Measurements from ENCODE around the gene ZCCHC24. TPM values are rescaled to one million over a fixed set of nuclear protein-coding genes. Genes with fewer than 3 reads are reported as not detected.

ZCCHC24 gene
- total and polyA plus RNA-seq, 2 donors (not counting 3 experiments of a cell fraction or from before 2014, with no cell fraction given), result 5.2 to 8.4 TPM

DNA sequence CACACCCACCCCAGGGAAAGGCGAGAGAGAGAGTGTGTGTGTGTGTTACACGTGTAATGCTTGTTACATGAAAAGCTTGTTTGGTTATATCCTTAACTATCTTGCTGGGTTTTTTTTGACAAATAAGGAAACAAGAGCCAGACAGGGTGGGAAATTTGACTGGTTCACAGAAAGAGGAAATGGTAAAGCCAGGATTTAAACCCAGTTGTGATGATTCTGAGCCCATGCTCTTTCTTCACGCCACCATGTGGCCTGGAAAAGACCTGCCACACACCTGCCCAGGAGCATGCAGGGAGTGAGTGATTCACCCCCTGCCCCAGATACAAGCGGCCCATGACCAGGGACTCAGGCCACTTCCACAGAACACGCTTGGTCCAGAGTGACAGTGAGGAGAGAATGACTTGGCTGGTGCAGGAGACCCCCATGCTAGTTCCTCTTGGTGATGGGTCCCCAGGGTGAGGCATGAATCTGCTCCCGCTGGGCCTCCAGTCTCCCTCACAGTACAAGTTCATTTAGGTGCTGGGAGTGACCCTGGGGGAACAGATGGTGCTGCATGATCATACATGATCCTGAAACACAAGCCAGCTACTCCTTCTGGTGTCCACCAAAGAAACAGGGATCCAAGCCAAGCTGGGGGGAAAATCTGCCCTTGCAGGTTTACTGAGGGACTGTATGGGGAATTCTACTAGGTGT is 45.9 kb upstream of the ZCCHC24 start:
- Histone ChIP-seq H2AFZ (ENCODE audit: low read depth, low read length) (no peak overlapping the region), H3K79me2 (ENCODE audit: control insufficient read depth, insufficient read depth, low read length) (no peaks in the 10 kb centered on the region), H3K9me3 (replicated peaks; ENCODE audit: control insufficient read depth, insufficient read depth, low read length) (no peaks in the 10 kb centered on the region), H3K27ac (ENCODE audit: insufficient read depth, low read depth, low read length) (no peak overlapping the region), H4K20me1 (replicated peaks; ENCODE audit: control insufficient read depth, extremely low read depth, insufficient read depth, low read length) (no peaks in the 10 kb centered on the region), H3K4me1 (ENCODE audit: control insufficient read depth, extremely low read depth, insufficient read depth, low read length) (no peaks in the 10 kb centered on the region), H3K36me3 (ENCODE audit: control insufficient read depth in 2 of 2, extremely low read depth in 1 of 2, insufficient read depth in 2 of 2, low read length in 2 of 2) (no peaks in the 10 kb centered on the region), H3K4me2 (ENCODE audit: insufficient read depth, low read length) (no peak overlapping the region), H3K27me3 (ENCODE audit: control insufficient read depth in 2 of 2, insufficient read depth in 2 of 2, low read length in 2 of 2) (peaks cover 0 to 6% of the 10 kb centered on the region in 2 experiments), H3K4me3 (replicated peaks in 1 of 3; ENCODE audit: insufficient read depth in 1 of 3, low read depth in 1 of 3, low read length in 3 of 3) (no peak overlapping the region), H3K9me1 (replicated peaks; ENCODE audit: control insufficient read depth, extremely low read depth, insufficient read depth, low read length) (no peaks in the 10 kb centered on the region), H3K9ac (replicated peaks; ENCODE audit: extremely low read depth, insufficient read depth, low read length) (no peak overlapping the region)
- no peak for DNase-seq (ENCODE audit: low read depth, low spot score)
- dilution Hi-C loops (cut with MboI; ENCODE audit: extremely low pct_ligation_motif_present, low sequenced_read_pairs), result no loop called here
- intact Hi-C loops (cut with micrococcal nuclease), result no loop called here
- CTCF ChIA-PET, result interaction anchor here (10.8 kb wide), 1 partner anchor 118 kb away, joined by 252 read pairs; no protein-coding TSS in a partner anchor
- no peak for FAIRE-seq
- TF ChIP-seq FOS (IDR thresholded peaks at IDR 0.05; ENCODE audit: borderline replicate concordance, insufficient read depth, low read length), result no peak
- TF ChIP-seq, protein P1, sequence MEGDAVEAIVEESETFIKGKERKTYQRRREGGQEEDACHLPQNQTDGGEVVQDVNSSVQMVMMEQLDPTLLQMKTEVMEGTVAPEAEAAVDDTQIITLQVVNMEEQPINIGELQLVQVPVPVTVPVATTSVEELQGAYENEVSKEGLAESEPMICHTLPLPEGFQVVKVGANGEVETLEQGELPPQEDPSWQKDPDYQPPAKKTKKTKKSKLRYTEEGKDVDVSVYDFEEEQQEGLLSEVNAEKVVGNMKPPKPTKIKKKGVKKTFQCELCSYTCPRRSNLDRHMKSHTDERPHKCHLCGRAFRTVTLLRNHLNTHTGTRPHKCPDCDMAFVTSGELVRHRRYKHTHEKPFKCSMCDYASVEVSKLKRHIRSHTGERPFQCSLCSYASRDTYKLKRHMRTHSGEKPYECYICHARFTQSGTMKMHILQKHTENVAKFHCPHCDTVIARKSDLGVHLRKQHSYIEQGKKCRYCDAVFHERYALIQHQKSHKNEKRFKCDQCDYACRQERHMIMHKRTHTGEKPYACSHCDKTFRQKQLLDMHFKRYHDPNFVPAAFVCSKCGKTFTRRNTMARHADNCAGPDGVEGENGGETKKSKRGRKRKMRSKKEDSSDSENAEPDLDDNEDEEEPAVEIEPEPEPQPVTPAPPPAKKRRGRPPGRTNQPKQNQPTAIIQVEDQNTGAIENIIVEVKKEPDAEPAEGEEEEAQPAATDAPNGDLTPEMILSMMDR (IDR thresholded peaks at IDR 0.05; ENCODE audit: extremely low read depth in 1 of 2, insufficient read depth in 1 of 2, low read depth in 1 of 2, low read length in 2 of 2), result no peak
- no peak for TF ChIP-seq POLR2A (IDR thresholded peaks at IDR 0.05; ENCODE audit: low read depth, low read length)
- TF ChIP-seq MYC (IDR thresholded peaks at IDR 0.05; ENCODE audit: low read depth, low read length), result no peak
- TF ChIP-seq EZH2 (IDR thresholded peaks at IDR 0.05; ENCODE audit: borderline replicate concordance, low read depth, low read length, severe bottlenecking), result no peak
- no peak for TF ChIP-seq JUN (IDR thresholded peaks at IDR 0.05; ENCODE audit: borderline replicate concordance, insufficient read depth, insufficient read length, low read depth)
- TF ChIP-seq GATA2 (IDR thresholded peaks at IDR 0.05; ENCODE audit: insufficient read depth, insufficient read length, low read depth, low read length), result no peak
- TF ChIP-seq, protein P2, sequence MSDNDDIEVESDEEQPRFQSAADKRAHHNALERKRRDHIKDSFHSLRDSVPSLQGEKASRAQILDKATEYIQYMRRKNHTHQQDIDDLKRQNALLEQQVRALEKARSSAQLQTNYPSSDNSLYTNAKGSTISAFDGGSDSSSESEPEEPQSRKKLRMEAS (IDR thresholded peaks at IDR 0.05; ENCODE audit: insufficient read depth, insufficient read length), result no peak
- TF ChIP-seq POLR2AphosphoS5 (IDR thresholded peaks at IDR 0.05; ENCODE audit: insufficient read depth, low read depth, low read length), result no peak
- POLR2A ChIA-PET, result no interaction called here
- BruUV-seq (replicated peaks), result no TSS peak

Measured in endothelial cell of umbilical vein (primary cell).